Inflammatory macrophage treated with lipopolysaccharide for 4 hours (primary cell): ENCODE results near the gene PTPN9.
"Not testable (repeated sequence)": the region's sequence is repeated elsewhere in the genome, so short reads cannot be mapped to it uniquely, and the experiment has no call there.

ENCODE experiments used
- DNase-seq: peaks from one replicate; pipeline ENCODE4 v3.0.0-alpha.2; 2020

PTPN9 gene

DNA sequence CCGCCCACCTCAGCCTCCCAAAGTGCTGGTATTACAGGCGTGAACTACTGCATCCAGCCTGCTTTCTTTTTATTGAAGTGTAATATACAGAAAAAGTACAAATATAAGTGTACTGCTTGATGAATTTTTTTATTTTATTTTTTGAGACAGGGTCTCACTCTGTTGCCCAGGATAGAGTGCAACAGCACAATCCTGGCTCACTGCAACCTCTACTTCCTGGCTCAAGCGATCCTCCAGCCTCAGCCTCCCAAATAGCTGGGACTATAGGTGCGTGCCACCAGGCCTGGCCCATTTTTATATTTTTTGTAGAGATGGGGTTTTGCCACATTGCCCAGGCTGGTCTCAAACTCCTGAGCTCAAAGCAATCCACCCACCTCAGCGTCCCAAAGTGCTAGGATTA, 3.8 kb upstream of the PTPN9 start:
- DNase-seq, result not testable (repeated sequence)

DNA sequence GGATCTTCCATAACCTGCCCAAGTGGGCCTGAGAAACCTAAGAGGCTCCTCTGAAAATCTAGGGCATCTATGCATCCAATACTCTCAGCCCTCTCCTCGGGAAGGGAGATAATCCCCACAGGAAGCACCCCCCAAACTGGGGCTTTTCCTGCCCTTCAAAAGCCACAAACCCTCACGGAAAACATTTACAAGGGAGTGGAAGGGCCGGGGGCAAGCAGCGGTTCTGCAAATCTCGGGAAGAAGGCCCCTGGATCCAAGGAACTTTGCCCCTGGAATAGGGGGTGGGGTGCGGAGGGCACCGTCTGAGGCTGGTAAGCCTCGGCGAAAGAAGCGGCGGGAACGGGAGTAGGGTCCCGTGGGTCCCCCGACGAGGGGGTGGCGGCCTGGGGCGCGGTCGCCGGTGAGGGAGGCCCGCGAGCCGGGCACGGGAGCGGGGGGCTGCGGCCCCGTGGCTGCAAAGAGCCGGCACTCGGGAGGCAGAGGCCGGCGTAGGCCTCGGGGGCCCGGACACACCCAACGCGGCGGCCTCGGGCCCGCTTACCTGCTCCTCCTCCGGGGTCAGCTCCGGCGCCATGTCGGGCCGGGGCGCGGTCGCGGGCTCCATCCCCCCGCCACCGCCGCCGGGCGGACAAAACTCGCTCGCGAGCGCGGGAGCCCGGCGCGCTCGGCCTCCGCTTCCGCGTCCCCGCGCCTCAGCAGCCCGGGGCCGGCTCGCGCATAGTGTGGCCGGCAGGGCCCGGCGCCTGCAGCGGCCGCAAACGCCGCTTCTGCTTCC, 755 bp downstream of the PTPN9 start:
- peak; percentile 57 for DNase-seq

DNA sequence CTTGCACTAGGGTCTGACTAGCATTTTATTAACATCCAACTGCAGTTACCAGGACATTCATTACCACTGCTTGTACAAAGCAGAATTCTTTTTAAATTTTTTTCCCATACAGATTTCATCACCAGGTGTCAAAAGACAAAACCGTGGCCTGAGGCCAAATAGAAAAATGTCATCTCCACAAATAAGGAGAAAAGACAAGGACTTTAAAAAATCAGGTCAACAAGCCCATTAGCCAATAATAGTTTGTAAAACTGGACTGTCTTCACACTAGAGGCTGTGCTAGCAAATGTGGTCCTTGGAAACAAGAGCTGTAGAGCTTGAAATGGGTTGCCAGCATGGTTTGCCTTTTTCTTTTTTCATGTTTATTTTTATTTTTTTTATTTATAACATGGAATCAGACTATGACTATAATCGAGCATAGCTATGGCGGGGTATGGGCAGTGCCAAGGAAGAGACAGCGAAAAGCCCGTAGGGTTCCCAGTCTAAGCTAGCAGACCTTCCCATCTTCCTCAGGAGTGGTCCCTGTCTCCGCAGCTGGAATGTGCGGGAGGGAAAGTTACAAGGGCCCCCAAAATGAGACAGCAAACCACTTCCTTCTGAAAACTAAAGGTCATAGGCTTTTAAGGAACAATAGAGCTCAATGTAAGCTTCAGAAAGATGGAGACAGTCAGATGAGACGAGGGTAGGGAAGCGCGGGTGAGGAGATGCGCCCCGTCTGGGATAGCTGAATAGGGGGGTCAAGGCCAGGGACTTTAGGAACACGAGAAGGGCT, 1.5 kb downstream of the PTPN9 start:
- DNase-seq, result peak; percentile 53

DNA sequence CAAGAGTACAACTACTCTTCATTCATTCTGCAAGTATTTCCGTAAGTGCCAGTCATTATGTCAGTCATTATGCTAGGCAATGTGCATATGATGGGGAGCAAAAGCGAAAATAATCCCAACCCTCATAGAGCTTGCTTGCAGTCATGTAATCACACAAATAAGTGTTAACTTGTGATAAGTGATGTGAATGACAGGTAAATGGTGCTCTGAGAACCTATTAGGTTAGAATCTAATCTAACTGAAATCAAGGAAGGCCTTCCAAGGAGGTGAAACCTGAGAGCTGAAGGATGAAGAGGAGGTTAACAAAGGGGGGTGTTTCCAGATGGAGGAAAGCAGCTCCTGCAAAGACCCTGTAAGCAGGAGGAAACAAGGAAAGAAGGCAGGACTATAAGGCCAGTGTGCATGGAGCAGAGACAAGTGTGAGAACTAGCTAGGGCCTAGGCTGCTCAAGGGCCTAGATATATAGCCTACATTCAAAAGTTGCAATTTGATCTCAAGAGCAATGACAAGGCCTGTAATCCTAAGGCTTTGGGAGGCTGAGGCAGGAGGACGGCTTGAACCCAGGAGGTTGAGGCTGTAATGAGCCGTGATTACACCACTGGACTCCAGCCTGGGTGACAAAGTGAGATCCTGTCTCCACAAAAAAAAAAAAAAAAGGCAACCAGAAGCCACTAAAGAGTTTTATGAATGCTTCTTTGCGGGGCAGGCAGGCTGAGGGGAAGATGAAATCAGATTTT, 5.3 kb downstream of the PTPN9 start:
- DNase-seq, result no peak

DNA sequence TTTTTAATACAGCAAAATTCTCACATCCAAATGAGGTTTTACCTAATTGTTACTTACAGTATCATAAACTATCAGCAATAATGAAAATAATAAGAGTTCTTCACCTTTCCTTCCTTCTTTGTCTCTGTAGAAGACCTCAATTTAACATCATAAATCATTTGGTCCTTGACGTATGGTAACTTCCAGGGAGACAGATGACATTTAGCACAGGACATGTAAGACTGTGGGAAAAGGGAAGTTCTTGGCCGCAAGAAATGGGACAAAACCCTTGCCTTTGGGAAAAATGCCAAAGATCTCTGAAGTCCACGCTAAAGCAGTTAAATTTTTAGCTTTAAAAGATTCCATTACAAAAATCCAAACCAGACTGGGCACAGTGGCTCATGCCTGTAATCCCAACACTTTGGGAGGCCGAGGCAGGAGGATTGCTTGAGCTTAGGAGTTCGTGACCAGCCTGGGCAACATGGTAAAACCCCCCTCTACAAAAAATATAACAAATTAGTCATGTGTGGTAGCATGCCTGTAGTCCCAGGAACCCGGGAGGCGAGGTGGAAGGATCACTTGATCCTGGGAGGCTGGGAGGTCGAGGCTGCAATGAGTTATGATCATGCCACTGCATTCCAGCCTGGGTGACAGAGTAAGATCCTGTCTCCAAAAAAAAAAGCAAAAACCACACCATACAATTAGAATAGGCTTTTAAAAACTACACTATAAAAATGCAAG, 8.8 kb downstream of the PTPN9 start:
- peak; percentile 76 for DNase-seq

DNA sequence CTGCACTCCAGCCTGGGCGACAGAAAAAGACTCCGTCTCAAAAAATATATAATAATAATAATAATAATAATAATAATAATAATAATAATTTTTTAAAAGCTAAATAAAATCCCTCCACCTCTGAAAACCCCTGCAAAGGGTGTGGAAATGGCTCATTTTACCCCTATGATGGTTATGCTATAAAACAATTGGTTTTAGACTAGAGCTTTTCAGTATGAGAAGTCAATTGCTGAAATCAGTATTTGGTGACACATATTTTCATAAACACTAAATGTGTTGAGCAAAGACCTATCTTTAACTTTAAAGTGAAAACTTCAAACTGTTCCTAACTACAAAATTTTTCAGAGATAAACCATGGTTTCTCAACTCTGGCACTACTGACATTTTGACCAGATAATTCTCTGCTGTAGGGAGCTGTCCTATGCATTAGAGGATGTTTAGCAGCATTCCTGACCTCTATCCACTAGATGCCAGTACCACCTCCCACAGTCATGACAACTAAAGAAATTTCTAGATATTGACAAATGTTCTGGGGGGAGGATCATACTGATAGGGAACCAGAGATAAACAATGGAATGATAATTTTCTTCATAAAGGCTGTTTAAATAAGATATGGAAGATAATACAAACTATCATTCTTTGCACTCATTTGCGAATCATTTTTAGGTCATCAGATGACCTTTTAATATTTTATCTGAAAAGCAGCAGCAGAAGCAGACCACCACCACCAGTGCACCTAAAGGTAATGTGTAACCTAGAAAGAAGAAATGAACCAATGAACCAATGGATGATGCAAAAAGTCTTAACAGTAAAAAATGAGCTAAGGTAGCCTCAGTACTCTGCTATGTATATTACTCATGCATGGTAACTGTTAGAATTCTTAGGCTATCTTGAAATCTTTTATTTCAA, 13.8 kb downstream of the PTPN9 start:
- no peak for DNase-seq

DNA sequence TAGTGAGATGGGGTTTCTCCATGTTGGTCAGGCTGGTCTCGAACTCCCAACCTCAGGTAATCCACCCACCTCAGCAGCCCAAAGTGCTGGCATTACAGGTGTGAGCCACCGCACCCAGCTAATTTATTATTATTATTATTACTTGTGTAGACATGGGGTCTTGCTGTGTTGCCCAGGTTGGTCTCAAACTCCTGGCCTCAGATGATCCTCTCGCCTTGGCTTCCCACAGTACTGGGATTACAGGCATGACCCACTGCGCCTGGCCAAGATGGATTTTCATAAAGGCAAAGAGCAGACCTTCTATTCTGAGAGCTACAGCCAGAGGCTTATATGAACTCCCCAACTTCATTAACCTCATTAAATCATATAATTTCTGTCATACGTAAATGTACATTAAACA, 17.2 kb downstream of the PTPN9 start:
- DNase-seq, result no peak

DNA sequence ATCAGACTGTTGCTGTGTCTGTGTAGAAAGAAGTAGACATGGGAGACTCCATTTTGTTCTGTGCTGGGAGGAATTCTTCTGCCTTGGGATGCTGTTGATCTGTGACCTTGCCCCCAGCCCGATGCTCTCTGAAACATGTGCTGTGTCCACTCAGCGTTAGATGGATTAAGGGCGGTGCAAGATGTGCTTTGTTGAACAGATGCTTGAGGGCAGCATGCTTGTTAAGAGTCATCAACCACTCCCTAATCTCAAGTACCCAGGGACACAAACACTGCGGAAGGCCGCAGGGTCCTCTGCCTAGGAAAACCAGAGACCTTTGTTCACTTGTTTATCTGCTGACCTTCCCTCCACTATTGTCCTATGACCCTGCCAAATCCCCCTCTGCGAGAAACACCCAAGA, 19.8 kb downstream of the PTPN9 start:
- not testable (repeated sequence) for DNase-seq

DNA sequence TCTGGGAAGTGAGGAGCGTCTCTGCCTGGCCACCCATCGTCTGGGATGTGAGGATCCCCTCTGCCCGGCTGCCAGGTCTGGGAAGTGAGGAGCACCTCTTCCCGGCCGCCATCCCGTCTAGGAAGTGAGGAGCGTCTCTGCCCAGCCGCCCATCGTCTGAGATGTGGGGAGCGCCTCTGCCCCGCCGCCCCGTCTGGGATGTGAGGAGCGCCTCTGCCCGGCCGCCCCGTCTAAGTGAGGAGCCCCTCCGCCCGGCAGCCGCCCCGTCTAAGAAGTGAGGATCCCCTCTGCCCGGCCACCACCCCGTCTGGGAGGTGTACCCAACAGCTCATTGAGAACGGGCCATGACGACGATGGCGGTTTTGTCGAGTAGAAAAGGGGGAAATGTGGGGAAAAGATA, 20.2 kb downstream of the PTPN9 start:
- DNase-seq, result not testable (repeated sequence)

DNA sequence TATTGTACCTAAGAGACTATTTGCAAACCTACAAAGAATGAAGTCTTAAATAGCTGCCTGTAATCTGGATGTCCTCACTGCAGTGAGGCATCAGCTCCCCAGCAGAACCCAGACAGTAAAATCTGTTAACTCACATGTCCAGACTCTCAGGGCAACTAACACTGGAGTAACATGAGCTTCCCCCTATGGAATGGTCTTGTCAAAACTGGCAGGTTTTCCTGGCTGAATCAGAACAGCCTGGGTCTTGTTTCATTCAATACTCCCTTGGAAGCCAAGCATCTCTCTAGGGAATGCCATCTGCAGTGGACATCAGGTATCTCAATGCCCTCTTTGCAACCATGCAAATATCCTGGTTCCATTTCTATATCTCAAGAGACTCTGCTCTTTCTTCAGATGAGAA, 24.4 kb downstream of the PTPN9 start:
- DNase-seq, result no peak

DNA sequence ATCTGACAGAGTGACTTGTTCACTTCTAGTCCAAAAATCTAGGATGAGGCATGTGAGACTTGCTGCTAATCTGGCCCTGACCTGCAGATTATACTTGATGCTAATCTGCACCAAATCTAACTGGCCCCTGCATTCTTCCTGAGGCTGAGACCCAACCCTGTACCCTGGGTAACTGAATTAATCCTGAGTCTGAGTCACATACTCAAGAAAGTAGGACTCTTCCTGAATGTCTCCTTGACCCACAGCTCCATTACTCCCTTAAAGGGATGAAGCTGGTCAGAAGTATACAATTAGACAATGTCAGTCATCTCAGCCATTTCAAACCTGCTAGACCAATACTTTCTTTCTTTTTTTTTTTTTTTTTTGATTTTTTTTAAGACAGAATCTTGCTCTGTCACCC, 25.5 kb downstream of the PTPN9 start:
- DNase-seq, result no peak

DNA sequence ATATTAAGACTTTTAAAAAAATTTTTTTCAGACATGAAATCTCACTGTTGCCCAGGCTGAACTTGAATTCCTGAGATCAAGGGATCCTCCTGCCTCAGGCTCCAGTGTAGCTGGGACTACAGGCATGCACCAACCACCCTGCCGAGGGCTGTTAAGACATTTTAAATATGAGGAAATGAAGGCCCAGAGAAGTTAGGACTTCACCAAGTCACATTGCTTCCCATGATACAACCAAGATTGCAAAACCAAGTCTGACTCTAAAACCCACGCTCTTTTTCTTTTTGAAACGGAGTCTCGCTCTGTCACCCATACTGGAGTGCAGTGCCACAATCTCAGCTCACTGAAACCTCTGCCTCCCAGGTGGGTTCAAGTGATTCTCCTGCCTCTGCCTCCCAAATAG, 28.0 kb downstream of the PTPN9 start:
- peak; percentile 96 for DNase-seq

DNA sequence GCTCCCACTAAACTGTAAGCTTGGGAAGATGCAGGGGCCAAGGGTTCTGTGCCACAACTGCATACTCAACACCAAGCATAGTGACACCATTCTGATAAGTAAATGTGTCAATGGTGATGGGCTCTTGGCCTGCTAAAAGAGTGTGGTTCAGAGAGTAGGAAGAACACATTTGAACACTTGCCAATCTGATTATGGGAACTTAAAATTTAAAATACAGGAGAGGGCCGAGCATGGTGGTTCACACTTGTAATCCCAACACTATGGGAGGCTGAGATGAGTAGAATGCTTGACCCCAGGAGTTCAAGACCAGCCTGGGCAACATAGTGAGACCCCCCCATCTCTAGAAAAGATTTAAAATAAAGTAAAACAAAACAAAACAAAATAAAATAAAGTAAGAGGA, 34.1 kb downstream of the PTPN9 start:
- no peak for DNase-seq

DNA sequence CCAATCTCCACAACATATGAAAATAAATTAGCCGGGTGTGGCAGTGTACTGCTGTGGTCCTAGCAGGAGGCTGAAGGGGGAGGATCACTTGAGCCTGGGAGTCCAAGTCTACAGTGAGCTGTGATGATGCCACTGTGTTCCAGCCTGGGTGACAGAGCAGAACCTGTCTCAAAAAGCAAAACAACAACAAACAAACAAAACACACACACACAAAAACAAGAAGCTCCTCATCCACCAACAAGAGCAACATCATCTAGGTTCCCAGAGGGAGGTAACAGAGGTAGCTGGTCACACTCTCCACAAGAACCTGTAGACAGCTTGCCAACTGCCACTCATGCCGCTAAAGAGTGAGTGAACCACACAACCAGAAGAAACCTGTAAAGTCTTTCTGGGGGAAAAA, 34.8 kb downstream of the PTPN9 start:
- DNase-seq, result no peak

DNA sequence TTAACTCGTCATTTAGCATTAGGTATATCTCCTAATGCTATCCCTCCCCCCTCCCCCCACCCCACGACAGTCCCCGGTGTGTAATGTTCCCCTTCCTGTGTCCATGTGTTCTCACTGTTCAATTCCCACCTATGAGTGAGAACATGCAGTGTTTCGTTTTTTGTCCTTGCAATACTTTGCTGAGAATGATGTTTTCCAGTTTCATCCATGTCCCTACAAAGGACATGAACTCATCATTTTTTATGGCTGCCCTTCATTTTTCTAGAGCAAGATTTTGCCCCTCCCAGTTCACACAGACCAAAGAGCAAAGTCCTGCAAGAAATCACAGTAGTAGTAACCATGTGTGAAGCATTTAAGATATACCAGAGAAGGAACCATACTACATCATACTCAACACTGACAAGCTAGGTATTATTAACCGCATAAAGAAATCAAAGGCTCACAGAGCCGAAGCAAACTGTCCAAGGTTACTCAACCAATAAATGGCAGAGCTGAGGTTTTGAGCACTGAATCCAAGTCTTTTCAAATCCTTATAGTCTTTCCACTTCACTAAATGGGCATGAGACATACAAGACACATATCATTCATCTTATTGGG, 36.1 kb downstream of the PTPN9 start:
- DNase-seq, result not testable (repeated sequence)

DNA sequence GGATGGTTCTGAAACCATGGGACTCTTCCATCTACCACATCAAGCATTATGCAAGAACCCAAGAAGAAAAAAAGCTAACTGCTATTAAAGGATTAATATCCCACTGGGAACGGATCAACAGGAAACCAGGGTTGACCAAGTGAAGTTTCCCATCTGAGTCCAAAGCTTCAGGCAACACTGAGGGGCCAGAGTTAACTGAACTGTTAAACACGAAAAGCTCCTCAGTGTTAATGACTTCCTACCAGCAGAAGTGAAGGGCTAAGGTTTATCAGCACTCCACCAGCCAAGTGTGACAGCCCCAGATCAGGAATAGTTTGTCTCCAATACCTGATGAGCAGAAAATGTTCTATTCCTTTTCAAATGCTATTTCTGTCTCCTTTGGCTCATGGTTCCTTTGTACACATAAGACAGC, 36.7 kb downstream of the PTPN9 start:
- no peak for DNase-seq

DNA sequence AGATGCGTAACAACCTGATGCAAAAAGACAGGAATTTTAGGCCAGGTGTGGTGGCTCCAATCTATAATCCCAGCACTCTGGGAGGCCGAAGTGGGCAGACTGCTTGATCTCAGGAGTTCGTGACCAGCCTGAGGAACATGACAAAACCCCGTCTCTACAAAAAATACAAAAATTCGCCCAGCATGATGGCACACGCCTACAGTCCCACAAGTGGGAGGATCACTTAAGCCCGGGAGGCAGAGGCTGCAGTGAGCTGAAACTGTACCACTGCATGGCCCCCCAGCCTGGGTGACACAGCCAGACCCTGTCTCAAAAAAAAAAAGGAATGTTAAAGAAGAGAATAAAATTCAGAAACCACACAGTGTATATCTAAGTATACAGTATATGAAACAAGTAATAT, 40.7 kb downstream of the PTPN9 start:
- no peak for DNase-seq

DNA sequence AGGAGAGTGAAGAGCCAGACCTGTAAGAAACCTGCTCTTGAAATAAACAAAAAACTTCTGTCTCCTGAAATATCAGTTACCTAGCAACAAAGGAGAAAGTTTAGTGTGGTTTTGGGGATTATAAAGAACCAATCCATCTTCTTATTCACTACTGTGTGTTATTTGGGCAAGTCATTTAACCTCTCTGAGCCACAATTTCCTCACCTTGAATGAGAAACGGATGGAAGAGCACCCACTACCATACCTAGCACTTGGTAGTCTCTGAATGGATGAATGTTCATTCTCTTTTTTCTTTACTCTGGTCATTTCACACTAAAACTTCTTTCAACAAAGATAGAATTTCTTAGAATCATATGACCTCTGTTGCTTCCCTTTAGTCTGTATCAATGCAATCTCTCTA, 45.2 kb downstream of the PTPN9 start:
- DNase-seq, result no peak

DNA sequence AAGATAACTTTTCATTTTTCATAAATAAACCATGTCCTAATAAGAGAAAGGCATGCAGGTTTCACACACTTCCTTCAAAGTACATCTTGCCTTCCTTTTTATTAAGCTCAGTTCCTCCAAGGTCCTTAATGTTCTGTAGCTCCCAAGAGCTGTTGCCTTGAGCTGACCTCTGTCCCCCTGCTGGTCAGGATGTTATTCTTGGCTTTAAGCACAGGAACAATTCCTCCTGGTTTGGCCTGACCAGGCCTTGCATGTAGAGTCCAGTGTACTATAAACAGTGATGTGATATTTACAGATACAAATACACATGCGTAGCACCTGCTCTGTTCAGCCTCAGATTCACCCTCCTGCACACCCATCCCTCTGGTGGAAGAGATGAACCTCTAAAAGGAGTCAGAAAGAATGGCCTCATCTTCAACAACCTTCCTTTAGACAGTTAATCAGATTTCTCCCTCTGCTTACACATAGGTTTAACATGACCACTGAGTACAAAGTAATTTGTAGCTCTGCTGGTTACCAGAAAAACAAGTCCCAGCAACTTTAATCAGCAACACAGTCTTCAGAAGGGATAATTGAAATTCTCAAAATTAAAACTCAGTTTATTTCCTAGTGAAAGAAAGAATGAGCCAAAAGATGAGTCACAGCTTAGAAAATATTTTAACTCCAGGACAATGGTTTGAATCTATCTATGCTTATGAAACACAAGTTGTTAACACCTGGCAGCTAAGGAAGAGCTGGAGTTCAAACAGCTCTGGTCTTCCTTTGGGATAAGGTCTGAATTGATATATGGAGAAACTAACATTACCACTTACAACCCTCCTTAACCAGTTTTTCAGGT, 46.5 kb downstream of the PTPN9 start:
- DNase-seq, result peak; percentile 58

DNA sequence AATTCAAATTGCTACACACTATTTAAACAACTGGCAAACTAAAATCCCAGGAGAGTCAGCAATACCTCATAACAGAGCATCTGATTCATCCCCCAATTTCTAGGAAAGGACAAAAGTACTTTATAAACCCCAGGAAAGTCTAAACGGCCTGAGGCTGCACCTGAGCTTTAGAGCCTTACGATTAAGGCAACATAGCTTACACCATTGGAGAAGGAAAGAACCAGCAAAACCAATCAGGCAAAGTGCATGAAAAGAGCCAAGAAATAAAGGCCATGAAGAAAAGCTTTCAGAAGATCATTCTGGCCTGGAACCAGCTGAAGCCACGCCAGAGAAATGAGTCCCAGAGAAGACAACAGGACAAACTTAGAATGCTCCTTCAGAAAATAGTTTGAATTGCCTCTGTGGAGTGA, 48.1 kb downstream of the PTPN9 start:
- no peak for DNase-seq

DNA sequence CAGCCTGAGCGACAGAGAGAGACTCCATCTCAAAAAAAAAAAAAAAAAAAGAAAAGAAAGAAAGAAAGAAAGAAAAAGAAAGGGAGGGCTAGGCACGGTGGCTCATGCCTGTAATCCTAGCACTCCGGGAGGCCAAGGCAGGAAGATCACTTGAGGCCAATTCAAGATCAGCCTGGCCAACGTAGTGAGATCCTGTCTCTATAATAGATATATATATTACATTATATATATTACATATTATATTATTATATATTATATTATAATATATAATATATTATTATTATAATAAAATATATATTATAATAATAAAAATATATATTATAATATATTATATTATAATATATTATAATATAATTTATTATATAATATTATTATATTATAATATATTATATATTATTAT, 48.9 kb downstream of the PTPN9 start:
- DNase-seq, result no peak
